ENCODE measurements around the gene RDH8.
A peak's percentile ranks its signal among the peaks of the same experiment; 100 is the strongest.

Gene RDH8

DNA sequence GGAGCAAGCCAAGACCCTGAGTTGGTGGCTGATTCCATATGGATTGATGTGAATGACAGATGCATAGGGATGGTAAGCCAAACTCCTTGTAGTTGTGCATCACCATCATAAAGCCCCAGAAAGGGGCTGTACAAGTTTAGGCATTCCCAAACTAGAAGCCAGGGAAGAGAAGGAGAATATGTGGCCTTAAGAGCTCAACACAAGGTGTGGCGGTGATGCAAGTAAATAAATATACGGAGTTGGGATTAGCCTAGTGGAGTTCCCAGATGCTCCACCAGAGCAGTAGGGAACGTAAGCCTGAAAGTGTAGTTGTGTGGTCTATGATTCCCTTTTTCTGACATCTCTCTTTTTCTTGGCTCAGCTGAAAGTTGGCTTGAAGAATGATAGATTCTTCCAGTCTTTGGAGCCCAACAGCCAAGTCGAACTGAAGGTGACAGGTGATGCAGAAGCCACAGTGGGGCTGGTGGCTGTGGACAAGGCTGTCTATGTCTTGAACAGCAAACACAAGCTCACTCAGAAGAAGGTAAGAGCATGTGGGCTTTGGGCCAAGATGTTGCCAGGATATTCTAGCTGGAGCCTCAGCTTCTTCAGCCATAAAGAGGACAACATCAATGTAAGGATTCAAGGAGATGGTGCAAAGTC is 30.1 kb downstream of the RDH8 start:
- peak in 1 of 2 experiments; percentile 20 for DNase-seq

DNA sequence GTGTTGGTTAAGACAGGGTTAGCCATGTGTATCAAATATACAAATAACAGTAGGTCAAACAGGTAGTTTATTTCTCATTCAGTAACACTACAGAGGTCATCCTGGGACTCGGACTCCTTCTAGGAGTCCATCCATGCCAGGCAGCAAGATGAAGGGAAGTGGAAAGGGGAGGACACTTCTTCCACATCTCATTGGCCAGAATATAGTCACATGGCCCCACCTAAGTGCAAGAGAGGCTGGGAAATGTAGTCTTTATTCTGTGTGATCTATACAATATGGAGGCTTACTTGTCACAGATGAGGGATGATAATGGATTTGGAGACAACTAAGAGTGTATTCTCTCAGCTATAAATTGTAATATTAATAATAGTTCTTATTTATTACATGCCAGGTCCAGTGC is 31.1 kb downstream of the RDH8 start:
- DNase-seq: no peak

GRCh38 chr19:10045371-10045770 is 32.1 kb downstream of the RDH8 start:
- no peak for DNase-seq

GRCh38 chr19:10049626-10050025 is 36.3 kb downstream of the RDH8 start:
- no peak for DNase-seq

DNA sequence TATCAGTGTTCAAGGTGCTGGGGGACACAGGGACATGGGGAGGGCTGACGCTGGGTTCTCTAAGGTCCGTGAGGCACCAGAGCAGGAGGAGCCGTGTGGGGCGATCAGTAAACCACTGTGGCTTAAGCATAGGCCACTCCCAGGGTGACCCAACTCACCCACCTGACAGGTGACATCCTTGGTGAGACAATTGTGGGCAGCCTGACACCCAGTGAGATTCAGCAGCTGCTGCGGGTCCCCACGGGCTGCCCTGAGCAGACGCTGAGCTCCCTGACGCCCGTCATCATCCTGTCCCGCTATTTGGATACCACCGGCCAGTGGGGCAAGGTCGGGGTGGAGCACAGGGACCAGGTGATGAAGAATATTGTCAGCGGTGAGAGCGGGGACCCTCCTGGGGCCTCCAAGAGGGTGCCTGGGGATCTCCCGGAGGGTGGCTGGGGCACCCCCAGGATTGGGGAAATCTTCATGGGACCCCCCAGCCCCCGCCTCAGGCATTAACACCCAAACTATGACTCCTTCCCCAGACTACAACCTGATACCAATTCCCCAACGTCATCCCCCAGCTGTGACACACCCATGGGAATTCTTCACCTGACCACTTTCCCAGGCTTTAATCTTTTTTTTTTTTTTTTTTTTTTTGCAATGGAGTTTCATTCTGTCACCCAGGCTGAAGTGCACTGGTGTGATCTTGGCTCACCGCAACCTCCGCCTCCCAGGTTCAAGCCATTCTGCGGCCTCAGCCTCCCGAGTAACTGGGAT is 39.5 kb downstream of the RDH8 start:
- no peak for DNase-seq

GRCh38 chr19:10061717-10062310 is 48.5 kb downstream of the RDH8 start:
- DNase-seq: no peak

GRCh38 chr19:10068205-10068604 is 54.9 kb downstream of the RDH8 start:
- no peak for DNase-seq

DNA sequence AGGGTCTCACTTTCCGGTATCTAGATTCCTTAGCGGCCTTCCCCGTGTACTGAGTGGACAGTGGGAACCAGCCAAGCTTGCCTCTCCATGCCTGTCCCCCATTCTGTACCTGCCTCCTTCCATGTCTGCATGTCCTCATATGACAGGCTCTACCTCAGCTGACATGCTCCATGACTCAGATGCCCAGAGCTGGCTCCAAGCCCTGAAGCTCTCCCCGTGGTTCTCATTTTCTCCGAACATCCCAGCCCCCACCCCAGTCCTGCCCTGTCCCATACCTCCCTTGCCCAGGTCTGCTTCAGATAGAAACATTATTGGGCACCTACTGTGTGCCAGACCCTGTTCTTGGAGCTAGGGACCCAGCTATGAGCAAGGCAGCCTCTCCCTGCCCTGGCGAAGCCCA is 55.8 kb downstream of the RDH8 start:
- DNase-seq: no peak

GRCh38 chr19:10070730-10071446 is 57.6 kb downstream of the RDH8 start:
- no peak for DNase-seq

Data from NCI-H1930 (cell line).